GM12872 (cell line): Measurements from ENCODE around the gene AGTR1.

ENCODE experiments used
- CTCF ChIP-seq: IDR thresholded peaks from 3 replicates; pipeline ENCODE4 v1.5.1; 2011; ENCODE audit warnings: low read depth, mild to moderate bottlenecking, low read length, moderate library complexity; ENCODE audit not compliant: insufficient read depth

AGTR1 gene

GRCh38 chr3:148697306-148698189, at the start of gene AGTR1:
Gene AGTR1 (plus strand): TSS chr3:148697903. CDS start chr3:148741036, 43,133 bp downstream.
- no peak for TF ChIP-seq CTCF

GRCh38 chr3:148648685-148649352, 48.9 kb upstream of the AGTR1 start:
- no peak for TF ChIP-seq CTCF

- no peak for TF ChIP-seq CTCF
Measured at GRCh38 chr3:148651549-148651948, 46.2 kb upstream of the AGTR1 start.

- no peak for TF ChIP-seq CTCF
Measured at GRCh38 chr3:148654433-148654832, 43.3 kb upstream of the AGTR1 start.

GRCh38 chr3:148657470-148657869, 40.2 kb upstream of the AGTR1 start:
- no peak for TF ChIP-seq CTCF

GRCh38 chr3:148659512-148659911, 38.2 kb upstream of the AGTR1 start:
- no peak for TF ChIP-seq CTCF

GRCh38 chr3:148680289-148680688, 17.4 kb upstream of the AGTR1 start:
- no peak for TF ChIP-seq CTCF
